ENCODE data around the gene RFX6. TPM values are rescaled to one million over a fixed set of nuclear protein-coding genes. Genes with fewer than 3 reads are reported as not detected.

Gene RFX6
- total RNA-seq, 1 experiment from 2014 or later = not detected

- DNase-seq (ENCODE audit: low read depth) = peak; percentile 44
Measured at GRCh38 chr6:116971959-116972358, 94.9 kb downstream of the RFX6 start.

GRCh38 chr6:116973976-116974375 lies 96.9 kb downstream of the RFX6 start:
- DNase-seq (ENCODE audit: low read depth) = no peak

GRCh38 chr6:116974526-116975316 lies 97.7 kb downstream of the RFX6 start:
- DNase-seq (ENCODE audit: low read depth) = no peak

GRCh38 chr6:116975600-116975999 lies 98.6 kb downstream of the RFX6 start:
- peak; percentile 1 for DNase-seq (ENCODE audit: low read depth)

- DNase-seq (ENCODE audit: low read depth) = no peak
Measured at GRCh38 chr6:116979560-116979959, 102.5 kb downstream of the RFX6 start.

Other genes starting within 250 kb of the RFX6 start
- 5.4 and 8.9 TPM in 2 replicates for gene ZUP1, start 208.5 kb upstream of the RFX6 start, total RNA-seq (2014; rRNA removed; shearing (Covaris generic))
- 2.7 and 2.9 TPM in 2 replicates for gene KPNA5, start 196.0 kb upstream of the RFX6 start, total RNA-seq (2014; rRNA removed; shearing (Covaris generic))
- gene FAM162B, start 111.5 kb upstream of the RFX6 start, total RNA-seq (2014; rRNA removed; shearing (Covaris generic)) = not detected in 2 replicates
- not detected in 2 replicates for gene GPRC6A, start 48.2 kb upstream of the RFX6 start, total RNA-seq (2014; rRNA removed; shearing (Covaris generic))

Measured in M059J (cell line).